Stimulated activated naive CD4-positive, alpha-beta T cell (primary cell): ENCODE data around the gene ZNF580.
A peak's percentile ranks its signal among the peaks of the same experiment; 100 is the strongest.

Source experiments
- DNase-seq, 6 experiments: peaks; one replicate each; lab custom pipeline; 2025; lab: John Stamatoyannopoulos, UW

The ZNF580 gene

GRCh38 chr19:55623130-55623529 is 17.7 kb upstream of the ZNF580 start:
- DNase-seq, result no peak

GRCh38 chr19:55623561-55623960 is 17.2 kb upstream of the ZNF580 start:
- no peak for DNase-seq

GRCh38 chr19:55624109-55625003 is 16.4 kb upstream of the ZNF580 start, which contains the start of gene ZNF784:
ZNF784 (minus strand) TSS chr19:55624566; CDS start chr19:55624561, 5 bp downstream.
- DNase-seq, result peak; percentile 85 to 97 (median 94)

- DNase-seq, result no peak
These were observed 15.8 kb upstream of the ZNF580 start for GRCh38 chr19:55625004-55625326.

- DNase-seq, result peak; percentile 29 to 86 (median 70)
These were observed 14.5 kb upstream of the ZNF580 start for GRCh38 chr19:55626350-55626749.

- DNase-seq, result peak; percentile 55 to 92 (median 87)
These were observed 8.4 kb upstream of the ZNF580 start for GRCh38 chr19:55632463-55632834.

- DNase-seq, result no peak
These were observed 6.9 kb upstream of the ZNF580 start for GRCh38 chr19:55633861-55634260.

GRCh38 chr19:55635334-55635717 is 5.5 kb upstream of the ZNF580 start:
- peak in 1 of 6 experiments; percentile 38 for DNase-seq

- DNase-seq, result no peak
These were observed 4.9 kb upstream of the ZNF580 start for GRCh38 chr19:55635856-55636440.

- DNase-seq, result no peak
These were observed 4.1 kb upstream of the ZNF580 start for GRCh38 chr19:55636723-55637122.

GRCh38 chr19:55637534-55637933 is 3.3 kb upstream of the ZNF580 start:
- DNase-seq, result no peak

GRCh38 chr19:55638864-55639359 is 1.9 kb upstream of the ZNF580 start:
- DNase-seq, result peak; percentile 26 to 52 (median 36)

GRCh38 chr19:55640043-55640576 is 692 bp upstream of the ZNF580 start:
- DNase-seq, result peak; percentile 59 to 70 (median 66)

- peak in 5 of 6 experiments; percentile 17 to 62 (median 45) for DNase-seq
These were observed 787 bp downstream of the ZNF580 start for GRCh38 chr19:55641426-55642152.

- DNase-seq, result peak in 5 of 6 experiments; percentile 20 to 55 (median 33)
These were observed 1.6 kb downstream of the ZNF580 start for GRCh38 chr19:55642153-55643002.

GRCh38 chr19:55643003-55643886 is 2.4 kb downstream of the ZNF580 start, which contains the start of gene ZNF581:
ZNF581 (plus strand) TSS chr19:55643649; CDS start chr19:55644572, 923 bp downstream.
- peak; percentile 66 to 84 (median 76) for DNase-seq

GRCh38 chr19:55643887-55644176 is 3.0 kb downstream of the ZNF580 start:
- no peak for DNase-seq

GRCh38 chr19:55644191-55644833 is 3.5 kb downstream of the ZNF580 start:
- DNase-seq, result no peak

- no peak for DNase-seq
These were observed 4.2 kb downstream of the ZNF580 start for GRCh38 chr19:55644842-55645511.
